GM19035 (cell line): ENCODE results near the gene YDJC.
A peak's percentile ranks its signal among the peaks of the same experiment; 100 is the strongest.
"Not testable (repeated sequence)": the region's sequence is repeated elsewhere in the genome, so short reads cannot be mapped to it uniquely, and the experiment has no call there.

ENCODE experiments used
- ATAC-seq: cut with Tn5 transposase; IDR thresholded peaks from one replicate; pipeline ENCODE4 v1.9.1; 2021; ENCODE audit not compliant: unreplicated experiment

YDJC gene

GRCh38 chr22:21611210-21611977, 18.4 kb downstream of the YDJC start:
- ATAC-seq = no peak

GRCh38 chr22:21609556-21610157, 20.2 kb downstream of the YDJC start:
- ATAC-seq = not testable (repeated sequence)

GRCh38 chr22:21606775-21607174, 23.0 kb downstream of the YDJC start:
- ATAC-seq = no peak

GRCh38 chr22:21605887-21606564, 23.8 kb downstream of the YDJC start:
- ATAC-seq = no peak

GRCh38 chr22:21603973-21604372, 25.8 kb downstream of the YDJC start:
- ATAC-seq = no peak

GRCh38 chr22:21602579-21602978, 27.2 kb downstream of the YDJC start:
- ATAC-seq = no peak

- no peak for ATAC-seq
Measured at GRCh38 chr22:21599053-21599893, 30.5 kb downstream of the YDJC start.

GRCh38 chr22:21598302-21598701, 31.5 kb downstream of the YDJC start:
- ATAC-seq = no peak

- ATAC-seq = not testable (repeated sequence)
Measured at GRCh38 chr22:21596356-21597135, 33.3 kb downstream of the YDJC start.

GRCh38 chr22:21594865-21595452, 34.9 kb downstream of the YDJC start:
- ATAC-seq = no peak

- no peak for ATAC-seq
Measured at GRCh38 chr22:21593406-21594232, 36.2 kb downstream of the YDJC start.

GRCh38 chr22:21592422-21592821, 37.4 kb downstream of the YDJC start:
- no peak for ATAC-seq

GRCh38 chr22:21591695-21592094, 38.1 kb downstream of the YDJC start:
- ATAC-seq = no peak

GRCh38 chr22:21590809-21591641, 38.8 kb downstream of the YDJC start:
- ATAC-seq = no peak

GRCh38 chr22:21589396-21589795, 40.4 kb downstream of the YDJC start:
- ATAC-seq = no peak

GRCh38 chr22:21587803-21588611, 41.8 kb downstream of the YDJC start:
- peak; percentile 83 for ATAC-seq

GRCh38 chr22:21585389-21585788, 44.4 kb downstream of the YDJC start:
- ATAC-seq = no peak
